Stimulated activated CD4-positive, alpha-beta T cell treated with anti-CD3 and anti-CD28 coated beads, Interleukin-1b, Interleukin-23, amount 100 ng/mL, for 4 hours (primary cell): ENCODE measurements around the gene PGK2.

Experiments
- DNase-seq, 2 donors: peaks; one replicate each; pipeline ENCODE4 v3.0.0-alpha.2; 2020; ENCODE audit warnings: low read depth in 2 of 2

The PGK2 gene

DNA sequence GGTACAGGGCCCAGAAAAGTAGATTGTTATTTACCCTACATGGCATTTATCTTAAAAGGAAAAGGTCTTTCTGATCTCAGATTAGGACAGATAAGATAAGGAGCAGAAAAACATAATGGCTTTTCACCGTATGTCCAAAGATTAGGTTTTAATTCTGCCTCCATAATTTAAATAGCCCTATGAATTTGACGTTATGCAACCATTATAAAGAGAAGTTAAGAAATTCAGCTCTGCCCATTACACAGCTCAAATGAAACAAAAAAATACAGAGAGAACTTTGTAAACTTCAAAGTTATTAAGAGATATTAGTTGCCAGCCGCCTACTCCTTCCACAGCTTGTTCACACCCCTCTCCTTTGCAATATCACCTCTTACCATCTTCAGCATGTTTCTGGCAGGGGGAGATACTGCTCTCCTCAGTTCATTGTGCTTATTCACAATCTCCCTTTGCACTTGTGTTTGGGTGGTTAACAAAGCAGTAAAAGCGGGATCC, 51.0 kb downstream of the PGK2 start:
- no peak for DNase-seq
